Hematopoietic multipotent progenitor cell (in vitro differentiated cells): ENCODE results near the gene RERGL. TPM values are rescaled to one million over a fixed set of nuclear protein-coding genes. Genes with fewer than 3 reads are reported as not detected.
"Not testable (repeated sequence)": the region's sequence is repeated elsewhere in the genome, so short reads cannot be mapped to it uniquely, and the experiment has no call there.

ENCODE experiments used
- DNase-seq, 3 donors: peaks; one replicate each; pipeline ENCODE4 v3.0.0-alpha.2; 2011 to 2015; ENCODE audit warnings: low read depth in 2 of 3, low spot score in 2 of 3
- total RNA-seq: library from RNA; depleted of rRNA; stranded (reverse); fragments of >200 nt; gene quantifications from one replicate; pipeline ENCODE4 v1.2.3, GENCODE V29; 2012

Gene RERGL
- total RNA-seq, 1 donor, result not detected

GRCh38 chr12:18040060-18040742 is 49.8 kb downstream of the RERGL start:
- DNase-seq, result not testable (repeated sequence)

Other genes with a start within 250 kb of the RERGL start
- not detected for gene PIK3C2G, start 171.3 kb upstream of the RERGL start, total RNA-seq